Upper lobe of left lung (tissue), 4 donors: ENCODE measurements around the gene HDGFL2.

Experiments used
- POLR2AphosphoS5 ChIP-seq, 2 donors: sonication (generic); formaldehyde crosslinking; IDR thresholded peaks; one replicate each; pipeline ENCODE4 v1.5.1; 2017; ENCODE audit warnings: antibody characterized with exemption in 2 of 2
- TF ChIP-seq, protein P1 (sequence below), 6 experiments: fragments of 450-650 bp in 4 of 6; fragments of 200-600 bp in 2 of 6; sonication (generic) in 2 of 6; IDR thresholded peaks; one replicate each; pipeline ENCODE4 v1.5.1; 2016 to 2019; ENCODE audit warnings: antibody characterized with exemption in 6 of 6

DNA sequence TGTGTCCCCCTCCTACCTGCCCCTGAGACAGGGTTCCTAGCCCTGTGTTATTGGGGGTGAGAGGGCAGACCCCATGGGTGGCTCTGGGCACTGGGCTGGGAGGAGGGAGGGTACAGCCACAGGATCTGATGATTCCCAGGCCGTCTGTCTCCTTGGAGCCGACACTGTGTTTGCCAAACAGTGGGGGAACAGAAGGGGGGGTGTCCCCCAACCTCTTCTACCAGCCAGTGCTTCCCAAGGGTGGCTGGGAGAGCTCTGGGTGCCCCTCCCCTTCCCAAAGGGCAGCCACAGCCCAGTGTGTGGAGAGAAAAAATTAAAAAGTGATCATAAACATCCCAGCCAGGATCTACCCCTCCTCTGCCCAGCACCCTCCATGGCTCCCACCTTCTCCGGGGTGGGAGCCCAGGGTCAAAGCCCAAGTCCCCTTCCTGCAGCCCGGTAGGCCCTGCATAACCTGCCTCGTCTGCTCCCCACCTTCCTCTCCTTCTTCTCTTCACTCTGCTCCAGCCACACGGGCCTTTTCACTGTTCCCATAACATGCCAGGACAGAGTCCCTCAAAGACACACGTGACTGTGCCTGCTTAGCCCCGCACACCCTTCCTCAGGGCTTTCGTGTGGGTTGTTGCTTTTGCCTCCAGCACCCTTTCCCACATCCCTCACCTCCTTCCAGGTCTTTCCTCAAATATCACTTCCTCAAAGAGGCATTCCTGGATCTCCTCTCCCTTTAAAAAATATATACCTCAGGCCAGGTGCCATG is 47.6 kb downstream of the HDGFL2 start:
- TF ChIP-seq POLR2AphosphoS5 (IDR thresholded peaks at IDR 0.05), result no peak
- TF ChIP-seq, protein P1, sequence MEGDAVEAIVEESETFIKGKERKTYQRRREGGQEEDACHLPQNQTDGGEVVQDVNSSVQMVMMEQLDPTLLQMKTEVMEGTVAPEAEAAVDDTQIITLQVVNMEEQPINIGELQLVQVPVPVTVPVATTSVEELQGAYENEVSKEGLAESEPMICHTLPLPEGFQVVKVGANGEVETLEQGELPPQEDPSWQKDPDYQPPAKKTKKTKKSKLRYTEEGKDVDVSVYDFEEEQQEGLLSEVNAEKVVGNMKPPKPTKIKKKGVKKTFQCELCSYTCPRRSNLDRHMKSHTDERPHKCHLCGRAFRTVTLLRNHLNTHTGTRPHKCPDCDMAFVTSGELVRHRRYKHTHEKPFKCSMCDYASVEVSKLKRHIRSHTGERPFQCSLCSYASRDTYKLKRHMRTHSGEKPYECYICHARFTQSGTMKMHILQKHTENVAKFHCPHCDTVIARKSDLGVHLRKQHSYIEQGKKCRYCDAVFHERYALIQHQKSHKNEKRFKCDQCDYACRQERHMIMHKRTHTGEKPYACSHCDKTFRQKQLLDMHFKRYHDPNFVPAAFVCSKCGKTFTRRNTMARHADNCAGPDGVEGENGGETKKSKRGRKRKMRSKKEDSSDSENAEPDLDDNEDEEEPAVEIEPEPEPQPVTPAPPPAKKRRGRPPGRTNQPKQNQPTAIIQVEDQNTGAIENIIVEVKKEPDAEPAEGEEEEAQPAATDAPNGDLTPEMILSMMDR (IDR thresholded peaks at IDR 0.05), result no peak
